PC-9 (cell line): Measurements from ENCODE around the gene GRIK3.

Experiments used
- EZH2 ChIP-seq: fragments of 200-600 bp; sonication (generic); IDR thresholded peaks from 2 replicates; pipeline ENCODE4 v1.8.0; 2017; ENCODE audit warnings: antibody characterized with exemption, low read depth
- TF ChIP-seq, protein P1 (sequence below): fragments of 200-600 bp; sonication (generic); conservative IDR thresholded peaks from 2 replicates; pipeline ENCODE4 v1.6.1; 2017; ENCODE audit warnings: mixed run types, antibody characterized with exemption, mild to moderate bottlenecking, moderate library complexity

DNA sequence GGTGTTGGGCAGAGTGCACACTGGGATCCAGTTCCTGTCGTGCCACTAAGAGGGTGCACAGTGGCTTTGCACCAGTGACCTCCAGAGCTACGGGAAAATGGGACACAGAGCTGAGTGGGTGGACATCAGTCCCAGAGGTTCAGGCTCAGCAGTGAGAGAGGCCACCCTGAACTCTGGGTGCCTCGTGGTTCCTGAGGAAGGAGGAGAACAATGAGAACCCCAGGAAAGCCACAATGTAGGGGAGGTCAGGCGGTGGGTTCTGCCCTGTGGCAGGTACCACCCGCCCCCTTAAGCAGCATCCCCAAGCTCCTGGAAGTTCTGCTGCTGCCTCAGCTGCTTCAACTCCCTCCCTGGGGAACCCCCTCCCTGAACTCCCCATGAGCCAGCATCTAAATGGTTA lies 112.2 kb downstream of the GRIK3 start:
- TF ChIP-seq, protein P1, sequence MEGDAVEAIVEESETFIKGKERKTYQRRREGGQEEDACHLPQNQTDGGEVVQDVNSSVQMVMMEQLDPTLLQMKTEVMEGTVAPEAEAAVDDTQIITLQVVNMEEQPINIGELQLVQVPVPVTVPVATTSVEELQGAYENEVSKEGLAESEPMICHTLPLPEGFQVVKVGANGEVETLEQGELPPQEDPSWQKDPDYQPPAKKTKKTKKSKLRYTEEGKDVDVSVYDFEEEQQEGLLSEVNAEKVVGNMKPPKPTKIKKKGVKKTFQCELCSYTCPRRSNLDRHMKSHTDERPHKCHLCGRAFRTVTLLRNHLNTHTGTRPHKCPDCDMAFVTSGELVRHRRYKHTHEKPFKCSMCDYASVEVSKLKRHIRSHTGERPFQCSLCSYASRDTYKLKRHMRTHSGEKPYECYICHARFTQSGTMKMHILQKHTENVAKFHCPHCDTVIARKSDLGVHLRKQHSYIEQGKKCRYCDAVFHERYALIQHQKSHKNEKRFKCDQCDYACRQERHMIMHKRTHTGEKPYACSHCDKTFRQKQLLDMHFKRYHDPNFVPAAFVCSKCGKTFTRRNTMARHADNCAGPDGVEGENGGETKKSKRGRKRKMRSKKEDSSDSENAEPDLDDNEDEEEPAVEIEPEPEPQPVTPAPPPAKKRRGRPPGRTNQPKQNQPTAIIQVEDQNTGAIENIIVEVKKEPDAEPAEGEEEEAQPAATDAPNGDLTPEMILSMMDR = no peak
- no peak for TF ChIP-seq EZH2
